Measurements from ENCODE around the gene PLXNA1.

DNA sequence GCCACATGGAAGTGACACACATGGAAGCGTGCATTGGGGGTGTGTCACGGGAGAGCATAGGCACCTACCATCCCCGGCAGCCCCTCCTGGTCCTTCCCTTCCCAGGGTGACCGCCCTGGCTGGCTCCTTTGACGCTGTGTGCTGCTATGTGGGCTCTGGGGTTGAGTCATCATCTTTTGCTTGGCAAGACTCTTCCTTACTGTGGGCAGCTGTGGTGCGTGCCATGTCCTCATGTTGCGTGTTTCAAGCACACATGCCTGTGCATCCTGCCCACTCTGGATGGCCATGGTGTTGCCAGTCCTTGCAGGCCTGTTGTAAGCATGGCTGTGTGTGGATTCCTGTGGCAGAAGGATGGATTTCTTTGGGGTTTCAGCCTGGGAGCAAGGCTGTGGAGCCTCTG lies 14.0 kb downstream of the PLXNA1 start:
- TF ChIP-seq, protein P1, sequence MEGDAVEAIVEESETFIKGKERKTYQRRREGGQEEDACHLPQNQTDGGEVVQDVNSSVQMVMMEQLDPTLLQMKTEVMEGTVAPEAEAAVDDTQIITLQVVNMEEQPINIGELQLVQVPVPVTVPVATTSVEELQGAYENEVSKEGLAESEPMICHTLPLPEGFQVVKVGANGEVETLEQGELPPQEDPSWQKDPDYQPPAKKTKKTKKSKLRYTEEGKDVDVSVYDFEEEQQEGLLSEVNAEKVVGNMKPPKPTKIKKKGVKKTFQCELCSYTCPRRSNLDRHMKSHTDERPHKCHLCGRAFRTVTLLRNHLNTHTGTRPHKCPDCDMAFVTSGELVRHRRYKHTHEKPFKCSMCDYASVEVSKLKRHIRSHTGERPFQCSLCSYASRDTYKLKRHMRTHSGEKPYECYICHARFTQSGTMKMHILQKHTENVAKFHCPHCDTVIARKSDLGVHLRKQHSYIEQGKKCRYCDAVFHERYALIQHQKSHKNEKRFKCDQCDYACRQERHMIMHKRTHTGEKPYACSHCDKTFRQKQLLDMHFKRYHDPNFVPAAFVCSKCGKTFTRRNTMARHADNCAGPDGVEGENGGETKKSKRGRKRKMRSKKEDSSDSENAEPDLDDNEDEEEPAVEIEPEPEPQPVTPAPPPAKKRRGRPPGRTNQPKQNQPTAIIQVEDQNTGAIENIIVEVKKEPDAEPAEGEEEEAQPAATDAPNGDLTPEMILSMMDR (IDR thresholded peaks at IDR 0.05): no peak
- no peak for TF ChIP-seq POLR2A (IDR thresholded peaks at IDR 0.05)

Data from ovary (tissue), 3 donors.